ENCODE data around the gene TRIO.

TRIO gene

GRCh38 chr5:14182761-14183160 lies 39.6 kb downstream of the TRIO start:
- H3K4me3 ChIP-seq (ENCODE audit: control insufficient read depth, low read depth, low read length): no peak overlapping the region
- no peak for TF ChIP-seq CTCF (conservative IDR thresholded peaks at IDR 0.05; ENCODE audit: control insufficient read depth, insufficient read depth, low read depth, low read length)

GRCh38 chr5:14183187-14183939 lies 40.2 kb downstream of the TRIO start:
- TF ChIP-seq CTCF (conservative IDR thresholded peaks at IDR 0.05; ENCODE audit: control insufficient read depth, insufficient read depth, low read depth, low read length): no peak
- H3K4me3 ChIP-seq (ENCODE audit: control insufficient read depth, low read depth, low read length): peak overlapping the region; percentile 8

More at GRCh38 chr5:14182761-14183160, 39.6 kb downstream of the TRIO start:
- no peak for DNase-seq (ENCODE audit: low read depth)

GRCh38 chr5:14184082-14184481 lies 40.9 kb downstream of the TRIO start:
- no peak for TF ChIP-seq CTCF (conservative IDR thresholded peaks at IDR 0.05; ENCODE audit: control insufficient read depth, insufficient read depth, low read depth, low read length)
- DNase-seq (ENCODE audit: low read depth): no peak
- peak overlapping the region; percentile 8 for H3K4me3 ChIP-seq (ENCODE audit: control insufficient read depth, low read depth, low read length)

More at GRCh38 chr5:14183187-14183939, 40.2 kb downstream of the TRIO start:
- peak; percentile 53 for DNase-seq (ENCODE audit: low read depth)

- no peak for TF ChIP-seq CTCF (conservative IDR thresholded peaks at IDR 0.05; ENCODE audit: control insufficient read depth, insufficient read depth, low read depth, low read length)
- peak; percentile 89 for DNase-seq (ENCODE audit: low read depth)
- H3K4me3 ChIP-seq (ENCODE audit: control insufficient read depth, low read depth, low read length): no peak overlapping the region
These were observed 41.6 kb downstream of the TRIO start for GRCh38 chr5:14184725-14185124.

GRCh38 chr5:14185326-14186058 lies 42.4 kb downstream of the TRIO start:
- TF ChIP-seq CTCF (conservative IDR thresholded peaks at IDR 0.05; ENCODE audit: control insufficient read depth, insufficient read depth, low read depth, low read length): no peak
- H3K4me3 ChIP-seq (ENCODE audit: control insufficient read depth, low read depth, low read length): peak overlapping the region; percentile 3
- DNase-seq (ENCODE audit: low read depth): peak; percentile 97

- no peak overlapping the region for H3K4me3 ChIP-seq (ENCODE audit: control insufficient read depth, low read depth, low read length)
- DNase-seq (ENCODE audit: low read depth): peak; percentile 76
- no peak for TF ChIP-seq CTCF (conservative IDR thresholded peaks at IDR 0.05; ENCODE audit: control insufficient read depth, insufficient read depth, low read depth, low read length)
These were observed 43.1 kb downstream of the TRIO start for GRCh38 chr5:14186059-14186830.

All from fibroblast of mammary gland (primary cell).